ENCODE measurements around the gene PRKD3.

DNA sequence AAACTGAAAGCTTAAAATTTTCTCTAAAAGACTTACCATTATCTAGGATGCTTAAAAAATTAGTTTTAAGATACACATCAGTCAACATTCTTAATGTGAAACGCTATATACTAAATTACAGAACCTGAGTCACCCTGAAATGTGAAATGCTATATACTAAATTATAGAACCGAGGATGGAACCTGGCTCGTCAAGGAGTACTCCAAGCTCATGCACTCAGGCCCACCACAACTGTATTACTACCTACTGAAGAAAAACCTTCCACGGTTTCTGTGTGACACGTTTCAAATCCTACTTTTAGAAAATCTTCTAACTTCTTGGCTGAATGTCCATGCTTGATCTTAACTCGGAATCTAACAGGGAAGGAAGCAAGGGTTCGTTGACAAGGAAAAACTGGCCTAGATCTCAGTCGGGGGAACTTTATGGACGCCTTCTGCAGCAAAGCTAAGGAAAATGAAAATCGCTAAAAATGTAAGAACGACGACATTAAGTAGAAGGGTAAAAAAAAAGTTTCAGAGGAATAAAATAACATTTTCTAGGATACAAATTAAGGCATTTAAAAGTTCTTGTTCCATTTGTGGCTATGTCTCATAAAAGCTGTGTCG is 1.4 kb downstream of the PRKD3 start:
- TF ChIP-seq CREB1 (IDR thresholded peaks at IDR 0.05; ENCODE audit: low read depth) (no peak), RAD21 (IDR thresholded peaks at IDR 0.05; ENCODE audit: low read depth) (no peak), CEBPB (IDR thresholded peaks at IDR 0.05) (no peak), EP300 (IDR thresholded peaks at IDR 0.05; ENCODE audit: borderline replicate concordance) (no peak), EGR1 (IDR thresholded peaks at IDR 0.05) (no peak), YY1 (IDR thresholded peaks at IDR 0.05; ENCODE audit: low read depth) (no peak), ZBTB7A (IDR thresholded peaks at IDR 0.05; ENCODE audit: low read depth) (no peak), FOXM1 (IDR thresholded peaks at IDR 0.05; ENCODE audit: borderline replicate concordance, low read depth) (no peak), TAF1 (IDR thresholded peaks at IDR 0.05; ENCODE audit: low read depth) (no peak)
- TF ChIP-seq, protein P1, sequence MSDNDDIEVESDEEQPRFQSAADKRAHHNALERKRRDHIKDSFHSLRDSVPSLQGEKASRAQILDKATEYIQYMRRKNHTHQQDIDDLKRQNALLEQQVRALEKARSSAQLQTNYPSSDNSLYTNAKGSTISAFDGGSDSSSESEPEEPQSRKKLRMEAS (IDR thresholded peaks at IDR 0.05) = no peak
- TF ChIP-seq, protein P2, sequence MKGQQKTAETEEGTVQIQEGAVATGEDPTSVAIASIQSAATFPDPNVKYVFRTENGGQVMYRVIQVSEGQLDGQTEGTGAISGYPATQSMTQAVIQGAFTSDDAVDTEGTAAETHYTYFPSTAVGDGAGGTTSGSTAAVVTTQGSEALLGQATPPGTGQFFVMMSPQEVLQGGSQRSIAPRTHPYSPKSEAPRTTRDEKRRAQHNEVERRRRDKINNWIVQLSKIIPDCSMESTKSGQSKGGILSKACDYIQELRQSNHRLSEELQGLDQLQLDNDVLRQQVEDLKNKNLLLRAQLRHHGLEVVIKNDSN (IDR thresholded peaks at IDR 0.05) = no peak
- TF ChIP-seq, protein P3, sequence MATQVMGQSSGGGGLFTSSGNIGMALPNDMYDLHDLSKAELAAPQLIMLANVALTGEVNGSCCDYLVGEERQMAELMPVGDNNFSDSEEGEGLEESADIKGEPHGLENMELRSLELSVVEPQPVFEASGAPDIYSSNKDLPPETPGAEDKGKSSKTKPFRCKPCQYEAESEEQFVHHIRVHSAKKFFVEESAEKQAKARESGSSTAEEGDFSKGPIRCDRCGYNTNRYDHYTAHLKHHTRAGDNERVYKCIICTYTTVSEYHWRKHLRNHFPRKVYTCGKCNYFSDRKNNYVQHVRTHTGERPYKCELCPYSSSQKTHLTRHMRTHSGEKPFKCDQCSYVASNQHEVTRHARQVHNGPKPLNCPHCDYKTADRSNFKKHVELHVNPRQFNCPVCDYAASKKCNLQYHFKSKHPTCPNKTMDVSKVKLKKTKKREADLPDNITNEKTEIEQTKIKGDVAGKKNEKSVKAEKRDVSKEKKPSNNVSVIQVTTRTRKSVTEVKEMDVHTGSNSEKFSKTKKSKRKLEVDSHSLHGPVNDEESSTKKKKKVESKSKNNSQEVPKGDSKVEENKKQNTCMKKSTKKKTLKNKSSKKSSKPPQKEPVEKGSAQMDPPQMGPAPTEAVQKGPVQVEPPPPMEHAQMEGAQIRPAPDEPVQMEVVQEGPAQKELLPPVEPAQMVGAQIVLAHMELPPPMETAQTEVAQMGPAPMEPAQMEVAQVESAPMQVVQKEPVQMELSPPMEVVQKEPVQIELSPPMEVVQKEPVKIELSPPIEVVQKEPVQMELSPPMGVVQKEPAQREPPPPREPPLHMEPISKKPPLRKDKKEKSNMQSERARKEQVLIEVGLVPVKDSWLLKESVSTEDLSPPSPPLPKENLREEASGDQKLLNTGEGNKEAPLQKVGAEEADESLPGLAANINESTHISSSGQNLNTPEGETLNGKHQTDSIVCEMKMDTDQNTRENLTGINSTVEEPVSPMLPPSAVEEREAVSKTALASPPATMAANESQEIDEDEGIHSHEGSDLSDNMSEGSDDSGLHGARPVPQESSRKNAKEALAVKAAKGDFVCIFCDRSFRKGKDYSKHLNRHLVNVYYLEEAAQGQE (IDR thresholded peaks at IDR 0.05; ENCODE audit: low read depth) = no peak

Measured in Ishikawa (cell line).